Smooth muscle cell of bladder (primary cell): Measurements from ENCODE around the gene UBA5. TPM values are rescaled to one million over a fixed set of nuclear protein-coding genes. Genes with fewer than 3 reads are reported as not detected.

ENCODE experiments used
- total RNA-seq: library from RNA; depleted of rRNA; stranded (reverse); fragments of >200 nt; gene quantifications from 2 replicates; pipeline ENCODE4 v1.2.3, GENCODE V29; 2014

The UBA5 gene
- total RNA-seq = 41.0 and 44.5 TPM in 2 replicates

GRCh38 chr3:132660052-132660810, at the start of gene UBA5:
TSS of gene UBA5 (plus strand) at chr3:132660329. CDS start at chr3:132660538, 209 bp downstream.

GRCh38 chr3:132659365-132660051, 621 bp upstream of the UBA5 start, which contains the start of gene ACAD11:
TSS of gene ACAD11 (minus strand) at chr3:132659809. CDS start at chr3:132659751, 58 bp downstream.

GRCh38 chr3:132722165-132723023, 62.3 kb downstream of the UBA5 start, which contains the start of gene NPHP3:
TSS of gene NPHP3 (minus strand) at chr3:132722409. CDS start at chr3:132722355, 54 bp downstream.

Other genes starting within 250 kb of the UBA5 start
- 54.3 and 68.1 TPM in 2 replicates for gene DNAJC13, start 242.8 kb upstream of the UBA5 start, total RNA-seq
- gene ACKR4, start 63.1 kb upstream of the UBA5 start, total RNA-seq = 1.4 and 2.0 TPM in 2 replicates
- 36.4 and 43.7 TPM in 2 replicates for gene ACAD11, start 520 bp upstream of the UBA5 start, total RNA-seq
- gene NPHP3, start 62.1 kb downstream of the UBA5 start, total RNA-seq = 16.8 and 23.6 TPM in 2 replicates